Natural killer cell treated with Interleukin-12 subunit alpha and Interleukin-12 subunit beta and Interleukin-15 and Interleukin-18, amount 100 ng/mL, for 72 hours (primary cell): ENCODE data around the gene DYNLRB2. TPM values are rescaled to one million over a fixed set of nuclear protein-coding genes. Genes with fewer than 3 reads are reported as not detected.
A peak's percentile ranks its signal among the peaks of the same experiment; 100 is the strongest.

Experiments
- ATAC-seq, 2 donors: fragments of 150-1000 bp; cut with Tn5 transposase in 1 of 2; sonication (Bioruptor Pico), chemical (Tn5 transposase) in 1 of 2; 2 replicates each; pipeline ENCODE4 v1.10.0; 2021
- DNase-seq: peaks from one replicate; pipeline ENCODE4 v3.0.0; 2022; ENCODE audit warnings: low spot score
- H3K27ac Mint-ChIP-seq, 2 donors: 1 replicate in 1 of 2; 2 replicates in 1 of 2; pipeline ENCODE4 v1.8.0; 2022; ENCODE audit warnings: mixed read lengths in 2 of 2, mild to moderate bottlenecking in 1 of 2, moderate library complexity in 1 of 2
- H3K27me3 Mint-ChIP-seq, 2 donors: 1 replicate in 1 of 2; 2 replicates in 1 of 2; pipeline ENCODE4 v1.8.0; 2022; ENCODE audit warnings: mixed read lengths in 2 of 2
- H3K36me3 Mint-ChIP-seq: one replicate; pipeline ENCODE4 v1.8.0; 2022; ENCODE audit warnings: mixed read lengths
- H3K4me1 Mint-ChIP-seq, 2 donors: 1 replicate in 1 of 2; 2 replicates in 1 of 2; pipeline ENCODE4 v1.8.0; 2022; ENCODE audit warnings: low read depth in 2 of 2, mixed read lengths in 2 of 2, mild to moderate bottlenecking in 1 of 2
- H3K4me3 Mint-ChIP-seq: one replicate; pipeline ENCODE4 v1.8.0; 2022; ENCODE audit warnings: mixed read lengths
- H3K9me3 Mint-ChIP-seq: 2 replicates; pipeline ENCODE4 v1.8.0; 2022; ENCODE audit warnings: mixed read lengths
- total RNA-seq, 2 donors: library from RNA; stranded (reverse); gene quantifications; one replicate each; pipeline ENCODE4 v1.2.3, GENCODE V29; 2022

DYNLRB2 gene
- total RNA-seq, 2 donors from 2014 or later = not detected

DNA sequence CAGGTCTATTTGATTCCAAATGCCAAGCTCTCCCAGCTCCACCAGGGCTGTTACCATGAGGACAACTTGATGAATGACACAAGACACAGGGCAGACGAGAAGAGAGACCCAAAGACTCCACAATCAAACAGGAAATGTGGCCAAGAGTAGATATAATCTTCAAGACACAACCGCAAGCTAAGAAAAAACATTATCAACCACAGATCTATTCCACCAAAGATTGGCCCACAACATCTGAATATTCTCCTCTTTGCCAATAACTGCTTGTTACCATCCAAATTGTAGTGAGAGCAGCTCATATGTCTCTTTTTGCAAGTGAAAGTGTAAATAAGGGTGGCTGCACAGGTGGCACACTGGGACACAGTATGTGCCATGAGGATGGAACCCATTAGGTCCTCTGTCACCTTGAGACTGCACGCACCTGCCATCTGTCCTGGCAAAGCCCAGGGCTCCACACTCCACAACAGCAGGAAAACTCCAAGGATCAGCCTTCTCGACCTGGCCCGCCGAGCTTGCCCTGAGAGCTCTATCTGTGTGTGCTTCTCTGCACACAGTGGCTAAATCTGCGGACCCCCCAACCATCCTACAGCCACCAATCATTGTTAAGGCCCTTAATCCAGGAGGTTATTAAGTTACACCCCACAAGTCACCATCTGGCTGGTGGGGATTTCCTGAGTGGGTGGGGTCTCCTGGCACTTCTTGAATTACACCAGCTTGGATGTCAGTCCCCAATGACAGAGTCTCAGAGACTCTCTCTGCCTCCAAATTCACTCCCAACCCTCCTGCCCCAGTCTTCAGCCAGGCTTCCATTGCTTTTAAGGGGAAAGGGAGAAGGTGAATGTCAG, 50.5 kb downstream of the DYNLRB2 start:
- peaks cover 26 to 35% of the 10 kb centered on the region in 2 donors for H3K27me3 Mint-ChIP-seq
- peaks cover 32% of the 10 kb centered on the region for H3K36me3 Mint-ChIP-seq
- peak; percentile 76 to 82 for ATAC-seq
- H3K27ac Mint-ChIP-seq = peak overlapping the region in 1 of 2 donors; percentile 19
- DNase-seq = no peak
- peaks cover 14 to 39% of the 10 kb centered on the region in 2 donors for H3K4me1 Mint-ChIP-seq
- peak overlapping the region; percentile 67 for H3K4me3 Mint-ChIP-seq
- H3K9me3 Mint-ChIP-seq = peaks cover 6% of the 10 kb centered on the region

DNA sequence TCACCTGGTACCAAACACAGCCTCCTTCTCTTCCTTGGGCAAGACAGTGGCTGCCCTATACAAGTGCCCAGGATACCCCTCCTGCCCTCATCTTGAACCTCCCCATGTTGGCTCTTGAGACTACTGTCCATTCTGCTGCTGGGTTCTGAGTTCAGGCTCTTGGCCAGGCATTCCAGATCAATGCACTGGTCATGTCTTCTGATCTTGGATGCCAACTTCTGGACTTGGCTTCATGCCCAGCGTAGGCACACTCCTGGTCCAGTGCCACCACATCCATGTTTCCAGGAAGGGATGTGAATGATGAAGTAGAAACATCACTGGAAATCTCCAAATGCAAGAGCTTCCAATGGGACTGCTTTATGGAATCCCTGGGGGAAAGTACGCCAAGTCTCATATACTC, 51.5 kb downstream of the DYNLRB2 start:
- DNase-seq (no peak), ATAC-seq (no peak)
- peaks cover 14% of the 10 kb centered on the region for H3K9me3 Mint-ChIP-seq
- peaks cover 34 to 36% of the 10 kb centered on the region in 2 donors for H3K27me3 Mint-ChIP-seq
- H3K27ac Mint-ChIP-seq = peak overlapping the region in 1 of 2 donors; percentile 19
- H3K4me1 Mint-ChIP-seq = peaks cover 14 to 35% of the 10 kb centered on the region in 2 donors
- H3K36me3 Mint-ChIP-seq = peaks cover 34% of the 10 kb centered on the region
- peak overlapping the region; percentile 44 for H3K4me3 Mint-ChIP-seq

DNA sequence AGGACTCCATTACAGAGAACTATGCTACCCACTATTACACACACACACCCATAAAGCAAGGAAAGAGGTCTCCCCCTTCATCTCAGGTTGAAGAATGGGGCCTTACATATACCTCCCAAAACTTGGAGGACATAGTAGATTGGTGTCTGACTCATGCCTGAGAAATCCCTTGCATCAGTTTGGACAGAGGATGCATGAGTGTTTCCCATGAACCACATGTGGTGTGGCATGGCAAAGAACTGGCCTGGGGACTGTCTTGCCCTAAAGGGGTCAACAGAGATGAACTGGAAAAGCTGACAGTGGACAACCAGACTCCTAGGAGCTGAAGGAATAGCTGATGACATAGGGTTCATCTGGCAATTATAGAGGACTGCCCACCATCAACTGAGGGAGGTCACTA, 54.0 kb downstream of the DYNLRB2 start:
- ATAC-seq = peak in 1 of 2 donors; percentile 29
- H3K4me3 Mint-ChIP-seq = no peak overlapping the region
- DNase-seq = no peak
- H3K27ac Mint-ChIP-seq = no peak overlapping the region
- H3K4me1 Mint-ChIP-seq = peaks cover 14 to 33% of the 10 kb centered on the region in 2 donors
- H3K27me3 Mint-ChIP-seq = peaks cover 29 to 34% of the 10 kb centered on the region in 2 donors
- peaks cover 14% of the 10 kb centered on the region for H3K9me3 Mint-ChIP-seq
- H3K36me3 Mint-ChIP-seq = peaks cover 31% of the 10 kb centered on the region

DNA sequence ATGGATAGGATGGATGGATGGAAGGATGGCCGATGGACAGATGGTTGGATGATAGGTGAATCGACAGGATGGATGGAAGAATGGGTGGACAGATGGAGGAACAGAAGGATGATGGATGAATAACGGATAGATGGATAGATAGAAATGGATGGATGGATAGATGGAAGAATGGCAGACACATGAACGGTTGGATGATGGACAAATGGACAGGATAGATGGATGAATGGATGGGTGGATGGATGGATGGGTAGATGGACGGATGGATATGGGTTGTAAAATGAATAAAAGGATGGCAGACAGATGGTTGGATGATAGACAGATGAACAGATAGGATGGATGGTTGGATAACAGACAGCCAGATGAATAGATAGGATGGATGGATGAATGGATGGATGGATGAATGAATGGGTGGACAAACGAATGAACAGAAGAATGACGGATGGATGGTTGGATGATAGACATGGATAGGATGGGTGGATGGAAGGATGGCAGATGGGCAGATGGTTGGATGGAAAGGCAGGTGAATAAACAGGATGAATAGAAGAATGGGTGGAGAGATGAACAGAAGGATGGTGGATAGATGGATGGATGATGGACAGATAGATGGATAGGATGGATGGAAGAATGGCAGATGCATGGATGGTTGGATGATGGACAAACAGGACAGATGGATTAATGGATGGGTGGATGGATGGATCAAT, 55.9 kb downstream of the DYNLRB2 start:
- no peak for DNase-seq
- peaks cover 5 to 19% of the 10 kb centered on the region in 2 donors for H3K4me1 Mint-ChIP-seq
- H3K27me3 Mint-ChIP-seq = peaks cover 24 to 34% of the 10 kb centered on the region in 2 donors
- no peak overlapping the region for H3K4me3 Mint-ChIP-seq
- ATAC-seq = no peak
- H3K36me3 Mint-ChIP-seq = peaks cover 31% of the 10 kb centered on the region
- peaks cover 14% of the 10 kb centered on the region for H3K9me3 Mint-ChIP-seq
- no peak overlapping the region for H3K27ac Mint-ChIP-seq

DNA sequence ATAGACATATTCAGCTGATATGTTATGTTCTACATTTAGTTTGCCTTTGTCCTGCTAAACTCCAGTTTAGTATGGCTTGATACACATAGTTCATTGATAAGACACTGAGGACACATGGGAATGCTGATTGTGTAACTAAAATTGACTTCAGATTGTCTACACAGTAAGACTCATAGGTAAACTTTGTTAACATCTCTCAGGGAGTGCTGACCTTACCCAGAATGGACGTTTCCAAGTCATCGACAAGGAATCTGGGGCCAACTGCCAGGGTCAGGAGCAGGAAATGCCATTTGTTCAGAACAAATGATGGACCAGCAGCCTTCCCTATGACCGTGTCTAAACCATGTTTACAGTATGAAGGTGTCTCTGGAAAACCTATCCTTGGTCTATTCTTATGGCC, 58.7 kb downstream of the DYNLRB2 start:
- no peak overlapping the region for H3K27ac Mint-ChIP-seq
- H3K4me3 Mint-ChIP-seq = no peak overlapping the region
- H3K4me1 Mint-ChIP-seq = peaks cover 0 to 11% of the 10 kb centered on the region in 2 donors
- H3K27me3 Mint-ChIP-seq = peaks cover 16 to 20% of the 10 kb centered on the region in 2 donors
- DNase-seq = no peak
- peaks cover 20% of the 10 kb centered on the region for H3K36me3 Mint-ChIP-seq
- no peak for ATAC-seq
- H3K9me3 Mint-ChIP-seq = peaks cover 14% of the 10 kb centered on the region
